Measurements from ENCODE around the gene PSMG2. TPM values are rescaled to one million over a fixed set of nuclear protein-coding genes. Genes with fewer than 3 reads are reported as not detected.

Gene PSMG2
- total and polyA plus RNA-seq, 2 of the 13 experiments (the other 11 are each of a cell fraction or from before 2014, with no cell fraction given): 53.4 to 94.8 TPM

GRCh38 chr18:12726774-12727550 is 24.1 kb downstream of the PSMG2 start:
- DNase-seq (ENCODE audit: low spot score) (peak; percentile 65), ATAC-seq (peak; percentile 36), FAIRE-seq (peak; percentile 56)
- Histone ChIP-seq H3K27ac (ENCODE audit: extremely low read length, insufficient read depth, low read length) (no peak overlapping the region), H3K9ac (ENCODE audit: insufficient read depth, low read depth, low read length) (no peak overlapping the region), H3K9me3 (ENCODE audit: low read length) (no peaks in the 10 kb centered on the region), H2AFZ (ENCODE audit: low read length) (no peak overlapping the region), H4K20me1 (ENCODE audit: insufficient read depth, low read length) (no peaks in the 10 kb centered on the region), H3K4me1 (ENCODE audit: insufficient read depth, low read length) (peaks cover 32% of the 10 kb centered on the region), H3K4me2 (ENCODE audit: low read depth, low read length) (no peak overlapping the region), H3K79me2 (ENCODE audit: insufficient read depth, low read length) (peaks cover 2% of the 10 kb centered on the region), H3K27me3 (ENCODE audit: control insufficient read depth in 1 of 2, insufficient read depth in 2 of 2, low read length in 2 of 2) (no peaks in the 10 kb centered on the region; a peak in 1 of 5 replicates), H3K4me3 (replicated peaks in 1 of 3; ENCODE audit: insufficient read depth in 1 of 3, low read depth in 2 of 3, low read length in 3 of 3) (no peak overlapping the region), H3K36me3 (replicated peaks in 1 of 2; ENCODE audit: control insufficient read depth in 1 of 2, insufficient read depth in 2 of 2, low read length in 2 of 2) (peaks cover 5 to 12% of the 10 kb centered on the region in 2 experiments; a peak in 4 of 5 replicates)
- WGBS (ENCODE audit: low lambda C conversion rate): 68% methylated on average over 14 of the region's 14 CpGs
- intact Hi-C loops (cut with micrococcal nuclease; ENCODE audit: unreplicated experiment) (loop anchor here (2.0 kb wide), 3 partner anchors 14 to 166 kb away; no protein-coding TSS in a partner anchor), in situ Hi-C loops (cut with HindIII; ENCODE audit: extremely low pct_ligation_motif_present, low pct_unique_long_range_greater_than_20kb) (loop anchor here (5.0 kb wide), 2 partner anchors 40 to 205 kb away; no protein-coding TSS in a partner anchor)
- ChIA-PET POLR2A (interaction anchor here (1.8 kb wide), 1 partner anchor 40 kb away, joined by 6 read pairs; no protein-coding TSS in a partner anchor), CTCF (ENCODE audit: low intra/inter-chr PET ratio, low total read pairs) (interaction anchor here (1.4 to 2.3 kb wide), 5 partner anchors 40 to 207 kb away, joined by 3 to 25 read pairs (median 18); no protein-coding TSS in a partner anchor)
- no TSS peak for BruUV-seq (replicated peaks)
- TF ChIP-seq STAG1 (CRISPR knock-in tag; IDR thresholded peaks at IDR 0.05) (peak; percentile 97), ZNF562 (CRISPR knock-in tag; IDR thresholded peaks at IDR 0.05; ENCODE audit: borderline replicate concordance) (no peak), ZEB1 (IDR thresholded peaks at IDR 0.05; ENCODE audit: insufficient replicate concordance, low read depth) (no peak), KDM2A (CRISPR knock-in tag; IDR thresholded peaks at IDR 0.05; ENCODE audit: borderline replicate concordance, low read depth) (0 out of 2 replicates have a peak, but pooled peaks have one; percentile 35), CTCF (CRISPR knock-in tag; IDR thresholded peaks at IDR 0.05) (peak; percentile 88), ZNF235 (CRISPR knock-in tag; IDR thresholded peaks at IDR 0.05; ENCODE audit: borderline replicate concordance) (no peak), THRA (CRISPR knock-in tag; IDR thresholded peaks at IDR 0.05; ENCODE audit: borderline replicate concordance) (peak; percentile 26; the same call in 1 of the 2 replicates), ZNF547 (CRISPR knock-in tag; IDR thresholded peaks at IDR 0.05) (no peak), KMT2A (CRISPR knock-in tag; IDR thresholded peaks at IDR 0.05) (0 out of 2 replicates have a peak, but pooled peaks have one; percentile 38), ZNF766 (CRISPR knock-in tag; IDR thresholded peaks at IDR 0.05; ENCODE audit: borderline replicate concordance) (no peak), ZNF335 (CRISPR knock-in tag; IDR thresholded peaks at IDR 0.05) (0 out of 2 replicates have a peak, but pooled peaks have one; percentile 5), SETDB1 (CRISPR knock-in tag; IDR thresholded peaks at IDR 0.05; ENCODE audit: borderline replicate concordance) (no peak), IKZF5 (CRISPR knock-in tag; IDR thresholded peaks at IDR 0.05) (peak; percentile 52; the same call in 1 of the 2 replicates), KLF16 (CRISPR knock-in tag; IDR thresholded peaks at IDR 0.05) (peak in 1 of 2 experiments; percentile 39; a peak in 1 of 4 replicates), CEBPG (CRISPR knock-in tag; IDR thresholded peaks at IDR 0.05) (peak; percentile 55; the same call in 1 of the 2 replicates), TEAD3 (CRISPR knock-in tag; optimal IDR thresholded peaks at IDR 0.05; ENCODE audit: borderline replicate concordance) (peak; percentile 43), NR2F6 (IDR thresholded peaks at IDR 0.05) (peak; percentile 51), NR2F6 (CRISPR knock-in tag; IDR thresholded peaks at IDR 0.05) (peak; percentile 50; the same call in 1 of the 2 replicates), RFXAP (CRISPR knock-in tag; IDR thresholded peaks at IDR 0.05; ENCODE audit: borderline replicate concordance) (no peak)

Measured in HepG2 (cell line).